ENCODE measurements around the gene FCRL4. TPM values are rescaled to one million over a fixed set of nuclear protein-coding genes. Genes with fewer than 3 reads are reported as not detected.

Gene FCRL4
- total RNA-seq, 1 experiment from 2014 or later, result not detected

DNA sequence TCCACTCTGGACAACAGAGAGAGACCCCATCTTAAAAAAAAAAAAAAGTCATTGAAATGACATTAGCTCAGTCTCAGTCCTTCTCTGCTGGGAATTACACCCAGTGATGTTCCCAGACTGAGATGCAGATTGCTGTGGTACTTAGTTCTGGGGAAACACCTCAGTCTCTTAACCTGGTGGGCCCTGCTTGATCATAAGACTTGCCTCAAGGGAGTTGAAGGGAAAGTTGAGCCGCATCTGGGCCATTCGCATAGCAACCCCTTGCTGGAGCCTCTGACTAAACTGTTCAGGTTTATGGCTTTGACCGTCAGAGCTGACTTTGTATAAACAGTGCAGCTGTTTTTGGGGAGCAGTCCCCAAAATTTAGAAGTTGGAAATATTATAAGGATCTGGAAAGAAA, 13.4 kb downstream of the FCRL4 start:
- H3K36me3 ChIP-seq (ENCODE audit: control insufficient read depth in 1 of 2, insufficient read depth in 2 of 2, low read length in 2 of 2), result no peaks in the 10 kb centered on the region
- H2AFZ ChIP-seq (ENCODE audit: low read depth, low read length, poor library complexity, severe bottlenecking), result no peak overlapping the region
- H3K4me1 ChIP-seq (ENCODE audit: control insufficient read depth in 1 of 2, insufficient read depth in 2 of 2, low read length in 2 of 2), result no peaks in the 10 kb centered on the region
- peaks cover 30% of the 10 kb centered on the region for H3K27me3 ChIP-seq (ENCODE audit: insufficient read depth, low read length)
- no peak overlapping the region for H3K4me2 ChIP-seq (ENCODE audit: low read length)
- BruUV-seq (replicated peaks), result no TSS peak
- H3K79me2 ChIP-seq (ENCODE audit: insufficient read depth, low read length), result no peaks in the 10 kb centered on the region
- H4K20me1 ChIP-seq (ENCODE audit: insufficient read depth), result no peaks in the 10 kb centered on the region
- H3K9me2 ChIP-seq (ENCODE audit: insufficient read depth), result no peaks in the 10 kb centered on the region
- ChIA-PET POLR2A (no interaction called here), CTCF (no interaction called here), RAD21 (ENCODE audit: low non-redundant PET in 1 of 2, low total read pairs in 2 of 2, uncharacterized antibody in 2 of 2, unreplicated experiment in 2 of 2) (no interaction called here)
- no peak overlapping the region for H3K27ac ChIP-seq (ENCODE audit: low read depth, low read length)
- no peak for TF ChIP-seq CEBPB (IDR thresholded peaks at IDR 0.05; ENCODE audit: low read depth)
- TF ChIP-seq ZFX (IDR thresholded peaks at IDR 0.05), result no peak
- TF ChIP-seq TCF7L2 (IDR thresholded peaks at IDR 0.05; ENCODE audit: borderline replicate concordance, extremely low read depth, insufficient read depth, insufficient read length), result no peak
- TF ChIP-seq SIN3A (IDR thresholded peaks at IDR 0.05; ENCODE audit: low read depth), result no peak
- TF ChIP-seq, protein P1, sequence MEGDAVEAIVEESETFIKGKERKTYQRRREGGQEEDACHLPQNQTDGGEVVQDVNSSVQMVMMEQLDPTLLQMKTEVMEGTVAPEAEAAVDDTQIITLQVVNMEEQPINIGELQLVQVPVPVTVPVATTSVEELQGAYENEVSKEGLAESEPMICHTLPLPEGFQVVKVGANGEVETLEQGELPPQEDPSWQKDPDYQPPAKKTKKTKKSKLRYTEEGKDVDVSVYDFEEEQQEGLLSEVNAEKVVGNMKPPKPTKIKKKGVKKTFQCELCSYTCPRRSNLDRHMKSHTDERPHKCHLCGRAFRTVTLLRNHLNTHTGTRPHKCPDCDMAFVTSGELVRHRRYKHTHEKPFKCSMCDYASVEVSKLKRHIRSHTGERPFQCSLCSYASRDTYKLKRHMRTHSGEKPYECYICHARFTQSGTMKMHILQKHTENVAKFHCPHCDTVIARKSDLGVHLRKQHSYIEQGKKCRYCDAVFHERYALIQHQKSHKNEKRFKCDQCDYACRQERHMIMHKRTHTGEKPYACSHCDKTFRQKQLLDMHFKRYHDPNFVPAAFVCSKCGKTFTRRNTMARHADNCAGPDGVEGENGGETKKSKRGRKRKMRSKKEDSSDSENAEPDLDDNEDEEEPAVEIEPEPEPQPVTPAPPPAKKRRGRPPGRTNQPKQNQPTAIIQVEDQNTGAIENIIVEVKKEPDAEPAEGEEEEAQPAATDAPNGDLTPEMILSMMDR (IDR thresholded peaks at IDR 0.05 in 2 of 3, conservative IDR thresholded peaks at IDR 0.05 in 1 of 3; ENCODE audit: borderline replicate concordance in 1 of 3, insufficient read depth in 1 of 3, low read depth in 2 of 3, low read length in 2 of 3), result no peak
- no peak for TF ChIP-seq CBX3 (IDR thresholded peaks at IDR 0.05; ENCODE audit: low read depth)
- no peak for TF ChIP-seq POLR2AphosphoS5 (IDR thresholded peaks at IDR 0.05; ENCODE audit: low read depth, low read length)
- no peak for TF ChIP-seq REST (IDR thresholded peaks at IDR 0.05; ENCODE audit: low read depth)
- TF ChIP-seq SRF (IDR thresholded peaks at IDR 0.05; ENCODE audit: low read depth), result no peak
- TF ChIP-seq, protein P2, sequence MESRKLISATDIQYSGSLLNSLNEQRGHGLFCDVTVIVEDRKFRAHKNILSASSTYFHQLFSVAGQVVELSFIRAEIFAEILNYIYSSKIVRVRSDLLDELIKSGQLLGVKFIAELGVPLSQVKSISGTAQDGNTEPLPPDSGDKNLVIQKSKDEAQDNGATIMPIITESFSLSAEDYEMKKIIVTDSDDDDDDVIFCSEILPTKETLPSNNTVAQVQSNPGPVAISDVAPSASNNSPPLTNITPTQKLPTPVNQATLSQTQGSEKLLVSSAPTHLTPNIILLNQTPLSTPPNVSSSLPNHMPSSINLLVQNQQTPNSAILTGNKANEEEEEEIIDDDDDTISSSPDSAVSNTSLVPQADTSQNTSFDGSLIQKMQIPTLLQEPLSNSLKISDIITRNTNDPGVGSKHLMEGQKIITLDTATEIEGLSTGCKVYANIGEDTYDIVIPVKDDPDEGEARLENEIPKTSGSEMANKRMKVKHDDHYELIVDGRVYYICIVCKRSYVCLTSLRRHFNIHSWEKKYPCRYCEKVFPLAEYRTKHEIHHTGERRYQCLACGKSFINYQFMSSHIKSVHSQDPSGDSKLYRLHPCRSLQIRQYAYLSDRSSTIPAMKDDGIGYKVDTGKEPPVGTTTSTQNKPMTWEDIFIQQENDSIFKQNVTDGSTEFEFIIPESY (IDR thresholded peaks at IDR 0.05; ENCODE audit: extremely low read depth, insufficient replicate concordance, low read length), result no peak
- TF ChIP-seq YY1 (IDR thresholded peaks at IDR 0.05; ENCODE audit: extremely low read depth, insufficient replicate concordance, low read depth, low read length), result no peak
- no peak for TF ChIP-seq ZNF274 (IDR thresholded peaks at IDR 0.05; ENCODE audit: low read depth, low read length)
- H3K9me3 ChIP-seq (ENCODE audit: control insufficient read depth in 1 of 2, insufficient read depth in 1 of 2, low read depth in 1 of 2, low read length in 2 of 2), result no peaks in the 10 kb centered on the region
- no peak overlapping the region for H3K9ac ChIP-seq (ENCODE audit: low read length)
- intact Hi-C loops (cut with micrococcal nuclease), result loop anchor here (5.0 to 10.0 kb wide), 2 partner anchors 363 to 540 kb away; a partner anchor contains a TSS
- no peak for DNase-seq (ENCODE audit: low read depth, low spot score)
- ATAC-seq, result no peak
- H3K4me3 ChIP-seq (replicated peaks in 1 of 2; ENCODE audit: low read depth in 1 of 2, low read length in 2 of 2), result no peak overlapping the region
